ENCODE results near the gene NOS1.

NOS1 gene

GRCh38 chr12:117363056-117363662 is 1.7 kb upstream of the NOS1 start:
- DNase-seq = no peak

DNA sequence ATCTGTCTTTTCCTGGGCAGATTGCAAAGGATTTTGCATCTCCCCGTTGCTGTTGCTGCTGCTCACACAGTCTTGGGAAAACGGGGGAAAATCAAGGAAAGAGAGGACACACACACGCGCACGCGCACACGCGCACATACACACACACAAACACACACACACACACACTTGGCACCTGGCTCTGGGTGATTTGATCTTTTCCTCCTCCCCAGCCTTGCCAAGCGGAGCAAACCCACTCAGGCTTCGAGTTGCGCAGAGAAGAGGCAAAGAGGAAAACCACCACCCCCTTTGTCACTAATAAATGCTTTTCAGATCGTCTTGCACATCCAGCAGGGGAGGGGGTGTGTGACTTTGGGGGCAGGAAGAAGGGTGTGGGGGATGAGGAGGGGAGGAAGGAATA is 965 bp upstream of the NOS1 start:
- no peak for DNase-seq

DNA sequence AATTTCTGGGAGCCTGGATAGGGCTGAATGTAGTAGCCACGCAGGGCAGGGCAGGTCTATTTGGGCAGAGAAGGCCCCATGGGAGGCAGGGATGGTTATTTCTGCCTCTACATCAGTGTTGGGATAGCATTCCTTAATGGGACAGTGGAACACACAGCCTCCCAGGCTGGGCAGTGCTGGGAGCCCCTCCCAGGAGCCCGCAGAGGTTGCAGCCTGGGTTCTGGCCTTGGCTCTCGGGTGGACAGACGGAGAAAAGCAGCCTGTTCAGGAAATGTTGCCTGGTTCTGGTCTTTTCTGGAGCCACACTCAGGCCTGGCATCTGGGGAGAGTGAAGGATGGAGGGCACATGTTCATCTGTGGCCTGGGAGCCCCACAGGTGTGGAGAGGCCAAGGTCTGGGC is 479 bp upstream of the NOS1 start:
- DNase-seq = no peak

DNA sequence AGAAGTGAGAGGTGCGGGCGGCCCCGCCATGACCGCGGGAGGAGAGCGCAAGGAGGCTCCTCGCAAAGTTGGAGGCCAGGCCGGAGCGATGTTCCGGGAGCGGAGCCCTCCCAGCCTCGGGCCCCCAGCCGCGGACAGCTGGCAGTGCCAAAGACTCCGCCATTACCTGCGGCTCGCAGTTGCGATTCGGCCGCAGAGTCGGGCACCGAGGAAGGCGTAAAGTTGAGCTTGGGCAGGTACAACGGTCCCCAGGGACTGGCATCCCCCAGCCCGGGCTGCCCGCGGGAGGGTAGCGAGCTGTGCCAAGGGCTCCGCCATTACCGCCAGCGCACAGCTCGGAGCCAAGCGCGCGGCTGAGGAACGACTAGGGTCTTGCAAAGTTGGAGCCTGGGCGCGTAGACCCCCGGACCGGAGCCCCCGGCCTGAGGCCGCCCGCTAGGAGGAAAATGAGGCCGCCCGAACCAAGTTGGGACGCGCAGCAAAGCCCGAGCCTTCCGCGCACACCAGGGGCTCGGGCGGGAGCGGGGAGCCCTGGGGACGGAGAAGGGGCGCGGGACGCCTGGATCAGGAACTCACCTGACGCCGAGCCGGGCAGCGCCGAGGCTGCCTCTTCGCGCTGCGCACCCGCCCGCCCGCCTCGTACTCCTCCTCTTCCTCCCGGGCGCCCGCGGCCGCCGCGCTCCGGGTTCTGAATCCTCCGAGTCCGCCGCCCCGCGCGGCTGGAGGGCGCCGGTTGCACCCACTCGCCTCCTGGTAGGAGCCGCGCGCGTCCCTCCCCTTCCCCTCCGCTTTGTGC is 677 bp downstream of the NOS1 start:
- no peak for DNase-seq

GRCh38 chr12:117360222-117360550 is 1.2 kb downstream of the NOS1 start:
- DNase-seq = no peak

DNA sequence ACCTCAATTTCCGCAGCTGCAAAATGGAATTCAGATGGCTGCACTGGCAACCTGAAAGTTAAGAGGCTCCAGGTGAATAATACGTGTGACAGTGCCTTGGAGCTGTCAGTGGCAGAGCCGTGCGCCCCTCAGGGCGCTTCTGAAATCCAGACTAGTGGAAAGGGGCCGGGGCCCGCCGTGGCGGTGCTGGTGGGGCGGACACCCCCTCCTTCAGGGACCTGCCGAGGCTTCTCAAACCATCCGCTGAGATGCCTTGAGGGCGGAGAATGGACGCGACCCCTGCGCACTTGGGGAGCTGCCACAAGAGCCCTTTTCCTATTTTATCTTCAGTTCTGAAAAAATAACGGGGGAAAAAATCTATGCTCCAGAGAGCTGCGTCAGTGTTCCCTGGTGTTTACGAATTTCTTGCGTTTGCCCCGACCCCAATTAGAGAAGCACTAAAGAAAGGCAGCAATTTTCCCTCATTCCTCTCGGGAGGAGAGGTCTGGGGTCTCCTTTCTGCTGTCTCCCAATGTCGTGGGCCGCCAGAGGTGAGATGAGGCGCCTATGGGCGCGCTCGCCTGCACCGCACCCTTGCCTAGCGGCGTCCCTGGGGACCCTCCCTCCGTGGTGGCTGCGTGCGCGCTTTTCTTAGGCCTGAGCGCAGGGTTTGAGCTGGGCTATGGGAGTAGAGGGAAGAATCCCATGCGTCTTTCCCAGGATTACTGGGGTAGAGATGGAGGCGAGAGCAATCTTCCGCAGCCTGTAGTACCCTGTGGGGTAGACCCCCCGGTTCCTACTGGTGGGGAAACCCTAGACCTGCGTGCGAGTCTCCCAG is 2.2 kb downstream of the NOS1 start:
- no peak for DNase-seq

- DNase-seq = no peak
Observed at GRCh38 chr12:117356048-117356447, 5.4 kb downstream of the NOS1 start.

DNA sequence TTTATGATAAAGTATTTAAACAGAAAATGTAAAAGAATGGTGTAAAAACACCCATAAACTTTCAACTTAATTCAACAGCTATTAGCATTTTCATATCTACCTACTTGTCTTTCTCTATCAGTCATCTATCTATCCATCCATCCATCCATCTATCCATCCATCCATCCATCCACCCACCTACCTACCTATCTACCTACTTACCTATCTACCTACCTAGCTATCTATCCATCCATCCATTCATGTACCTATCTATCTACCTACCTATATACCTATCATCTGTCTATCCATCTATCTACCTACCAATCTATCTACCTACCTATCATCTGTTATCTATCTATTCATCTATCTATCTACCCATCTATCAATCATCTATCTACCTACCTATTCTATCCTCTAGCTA is 8.5 kb downstream of the NOS1 start:
- DNase-seq = no peak

DNA sequence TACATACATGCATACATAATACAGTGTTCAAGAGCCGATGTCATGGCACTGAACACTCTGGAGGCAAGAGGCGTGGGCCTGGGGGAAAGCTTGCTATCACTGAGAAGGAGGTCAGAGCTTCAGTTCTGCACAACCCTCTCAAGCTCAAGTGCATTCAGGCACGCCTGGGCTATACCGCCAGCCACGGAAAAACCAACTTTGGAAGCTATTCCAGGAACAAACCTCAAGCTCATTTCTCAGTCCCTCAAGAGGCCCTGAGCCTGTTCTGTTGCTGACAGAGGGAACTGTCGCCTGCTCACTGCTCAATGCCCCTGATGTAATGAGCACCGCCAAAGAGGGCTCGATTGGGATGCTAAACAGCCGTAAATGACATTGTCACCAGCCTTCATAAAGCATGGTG is 9.2 kb downstream of the NOS1 start:
- DNase-seq = no peak

GRCh38 chr12:117350140-117350539 is 11.3 kb downstream of the NOS1 start:
- DNase-seq = no peak

DNA sequence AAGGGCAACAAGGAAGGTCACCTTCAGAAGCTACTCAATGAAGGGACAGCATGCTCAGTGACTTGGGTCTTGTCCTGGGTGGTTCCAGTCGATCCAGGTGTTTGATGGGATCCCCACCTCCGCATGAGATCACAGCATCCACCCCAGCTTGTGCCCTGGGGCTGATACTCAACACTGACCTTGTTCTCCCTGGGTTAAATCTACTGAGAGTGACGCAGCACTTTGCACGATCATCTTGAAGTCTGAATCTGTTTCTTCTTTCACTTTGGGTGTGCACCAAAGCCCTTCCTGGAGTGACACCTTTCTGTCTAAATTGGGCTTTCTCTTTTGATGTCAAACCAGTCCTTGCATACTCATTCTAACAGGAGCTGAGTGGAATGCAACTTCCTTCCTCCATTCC is 13.8 kb downstream of the NOS1 start:
- no peak for DNase-seq

DNA sequence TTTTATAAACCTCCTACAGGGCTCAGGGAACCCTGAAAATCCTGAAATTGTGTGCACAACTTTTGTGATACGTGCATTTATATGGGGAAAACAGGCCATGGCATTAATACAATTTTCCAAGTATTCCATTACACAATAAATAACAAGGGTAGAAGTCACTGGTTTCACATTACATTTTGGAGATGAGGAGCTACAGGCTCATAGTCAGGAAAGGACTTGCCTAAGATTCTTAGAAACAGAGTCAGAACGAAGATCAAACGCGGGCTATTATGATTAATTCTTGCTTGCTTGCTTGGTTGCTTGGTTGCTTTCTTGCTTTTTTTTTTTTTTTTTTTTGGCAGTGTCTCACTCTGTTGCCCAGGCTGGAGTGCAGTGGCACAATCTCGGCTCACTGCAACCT is 16.7 kb downstream of the NOS1 start:
- DNase-seq = no peak

DNA sequence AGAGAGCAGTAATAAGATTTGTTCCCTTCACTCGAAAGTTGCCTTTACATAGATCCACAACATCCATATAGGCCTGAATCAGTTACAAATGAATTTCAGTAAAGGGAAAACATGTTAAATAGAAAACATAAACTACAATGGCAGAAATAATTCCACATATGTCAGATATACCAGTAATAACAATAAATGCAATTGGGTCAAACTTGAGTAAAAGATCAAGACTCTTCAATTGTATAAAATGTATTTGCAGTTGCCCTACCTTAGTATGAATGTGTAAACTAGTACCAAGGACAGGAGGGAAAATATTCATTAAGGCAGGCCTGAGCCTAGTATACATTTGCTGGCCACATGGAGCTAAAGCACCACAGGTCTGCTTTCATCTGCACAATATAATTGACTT is 17.6 kb downstream of the NOS1 start:
- DNase-seq = no peak

DNA sequence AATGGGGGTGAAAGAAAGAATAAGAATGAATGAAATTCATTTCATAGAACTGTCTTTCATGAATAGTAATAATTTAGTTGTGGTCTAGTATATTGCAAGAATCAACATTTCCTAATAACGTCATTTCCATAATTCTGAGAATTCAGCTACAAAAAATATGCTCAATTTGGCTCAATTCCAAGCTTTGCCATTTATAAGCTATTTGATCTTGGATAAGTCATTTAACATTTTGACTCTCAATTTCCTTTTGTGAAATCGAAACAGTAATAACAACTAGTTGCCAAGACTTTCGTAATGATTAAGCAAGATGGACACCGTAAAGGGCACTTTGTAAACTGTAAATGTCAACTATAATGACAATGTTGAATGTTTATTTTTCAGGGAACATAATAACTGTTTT is 18.1 kb downstream of the NOS1 start:
- no peak for DNase-seq

- DNase-seq = no peak
Observed at GRCh38 chr12:117342682-117343081, 18.7 kb downstream of the NOS1 start.

DNA sequence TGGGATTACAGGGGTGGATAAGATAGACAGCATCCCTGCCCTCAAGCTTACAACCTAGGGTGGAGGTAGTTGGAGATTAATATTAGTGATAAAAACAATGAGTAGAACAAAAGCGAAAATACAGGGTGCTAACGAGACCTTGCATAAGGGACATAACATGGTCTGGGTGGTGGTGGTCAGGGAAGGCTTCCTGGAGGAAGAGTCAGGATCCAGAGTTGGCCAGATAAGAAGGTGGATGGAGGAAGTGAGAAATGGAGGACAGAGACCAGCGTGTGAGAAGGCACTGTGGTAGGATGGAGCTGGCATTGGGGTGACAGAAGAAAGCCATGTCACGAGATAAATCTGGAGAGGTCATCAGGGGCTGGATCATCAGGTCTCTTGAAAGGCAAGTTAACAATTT is 19.2 kb downstream of the NOS1 start:
- DNase-seq = no peak

DNA sequence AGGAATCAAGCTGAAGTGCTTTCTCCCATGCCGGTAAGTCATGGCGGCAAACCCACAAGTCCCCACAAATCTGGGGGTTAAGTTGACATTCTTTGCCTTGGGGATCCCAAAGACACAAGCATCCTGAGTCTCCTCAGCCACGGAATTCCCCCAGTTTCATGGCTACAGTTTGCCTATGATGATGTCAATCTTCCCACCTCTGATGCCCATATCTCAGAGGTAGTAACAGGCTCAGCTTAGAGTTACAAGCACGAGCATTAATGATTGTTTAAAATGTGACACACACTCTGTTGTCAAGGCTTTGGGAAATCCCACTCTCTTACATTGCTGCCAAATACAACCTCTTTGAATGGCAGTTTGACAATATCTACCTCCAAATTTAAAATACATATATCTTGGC is 22.3 kb downstream of the NOS1 start:
- DNase-seq = no peak

DNA sequence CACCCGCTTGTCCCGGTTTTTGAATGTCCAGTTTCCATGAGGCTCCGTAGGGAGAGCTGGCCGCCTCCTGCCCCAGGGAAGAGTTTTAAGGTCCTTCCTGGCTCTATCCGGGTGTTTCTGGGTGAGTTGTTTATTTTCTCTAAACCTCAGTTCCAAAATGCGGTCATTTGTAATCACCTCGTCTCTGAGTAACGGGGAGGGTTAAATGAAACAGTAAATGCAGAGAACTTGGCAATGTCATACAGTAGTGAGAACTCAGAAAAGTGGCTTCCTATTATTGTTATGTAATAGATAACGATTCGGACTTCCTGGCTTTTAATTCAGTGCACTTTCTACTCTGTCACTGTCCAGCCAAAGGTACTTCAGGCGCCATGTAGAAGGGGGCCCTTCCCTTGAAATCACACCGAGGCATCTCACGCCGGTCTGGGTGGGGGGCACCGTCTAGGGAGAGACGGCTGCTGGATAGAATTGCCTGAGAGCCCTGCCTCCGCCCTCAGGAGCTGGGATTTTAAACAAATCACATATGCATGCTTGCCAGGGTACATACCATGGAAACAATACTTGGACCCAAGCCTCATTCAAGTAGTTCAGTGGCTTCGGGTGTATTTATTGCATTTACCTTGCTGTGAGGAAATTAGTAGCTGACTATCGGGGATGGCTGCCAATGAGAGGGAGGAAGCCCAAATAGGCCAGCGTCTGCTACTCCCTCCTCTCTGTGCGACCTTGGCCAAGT is 26.4 kb downstream of the NOS1 start:
- DNase-seq = peak; percentile 28

DNA sequence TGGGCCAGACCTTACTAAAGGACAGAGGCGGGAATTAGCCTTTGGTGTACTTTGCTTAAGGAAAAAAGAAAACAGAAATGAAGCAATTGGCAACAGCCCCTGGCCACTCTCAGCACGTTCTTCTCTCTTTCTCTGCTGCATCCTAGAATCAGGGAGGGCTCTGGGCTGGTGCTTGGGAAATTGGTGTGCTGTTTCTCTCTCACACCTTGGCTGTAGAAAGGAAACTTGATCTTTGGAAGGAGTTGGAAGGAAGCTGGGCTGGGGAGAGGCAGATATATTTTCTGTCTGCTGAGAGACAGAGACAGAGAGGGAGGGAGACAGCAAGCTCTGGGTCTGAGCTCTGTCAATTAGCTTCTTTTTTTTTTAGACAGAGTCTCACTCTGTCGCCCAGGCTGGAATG is 27.4 kb downstream of the NOS1 start:
- peak; percentile 11 for DNase-seq

DNA sequence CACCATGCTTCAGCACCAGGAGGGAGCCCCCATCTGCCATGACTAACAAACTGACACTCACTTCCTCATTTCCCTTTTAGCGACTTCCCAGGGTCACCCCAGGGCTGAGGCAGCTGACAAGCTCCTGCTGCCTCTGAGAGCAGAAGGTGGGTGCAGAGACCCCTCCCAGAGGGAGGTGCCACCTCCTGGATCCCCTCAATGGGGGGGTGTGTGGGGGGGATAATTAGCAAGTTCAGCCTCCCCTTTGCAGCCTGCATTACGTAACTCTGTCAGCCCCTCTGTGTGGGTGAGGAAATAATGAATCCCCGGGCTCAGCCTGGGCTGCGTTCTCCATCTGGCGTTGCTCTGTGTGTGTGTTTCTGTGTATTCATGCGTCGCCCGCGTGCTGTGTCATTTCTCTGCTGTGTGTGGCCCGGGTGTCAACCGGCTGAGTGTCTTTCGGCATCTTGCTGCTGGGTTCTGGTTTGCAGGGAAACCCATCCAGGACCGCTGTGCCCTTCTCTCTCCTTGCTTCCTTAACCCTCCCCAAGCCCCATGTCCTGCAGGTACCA is 28.0 kb downstream of the NOS1 start:
- peak; percentile 94 for DNase-seq

DNA sequence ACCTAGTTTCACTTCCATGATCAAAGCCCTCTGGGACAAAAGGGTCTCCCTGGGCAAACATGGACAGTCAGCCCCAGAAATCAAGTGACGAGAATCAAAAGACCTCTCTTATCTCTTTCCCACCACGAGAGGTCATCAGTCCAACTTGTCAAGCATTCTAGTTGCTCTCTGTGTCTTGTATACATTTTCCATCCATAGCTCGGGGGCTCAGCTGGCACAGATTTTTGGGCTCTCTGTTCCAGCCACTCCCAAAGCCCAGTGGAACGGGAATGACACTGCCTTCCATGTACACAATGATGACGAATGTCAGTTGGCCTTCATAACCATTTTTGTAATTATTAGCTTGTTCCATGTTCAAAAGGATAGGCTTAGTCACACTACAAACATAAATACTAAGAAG is 29.7 kb downstream of the NOS1 start:
- DNase-seq = no peak

DNA sequence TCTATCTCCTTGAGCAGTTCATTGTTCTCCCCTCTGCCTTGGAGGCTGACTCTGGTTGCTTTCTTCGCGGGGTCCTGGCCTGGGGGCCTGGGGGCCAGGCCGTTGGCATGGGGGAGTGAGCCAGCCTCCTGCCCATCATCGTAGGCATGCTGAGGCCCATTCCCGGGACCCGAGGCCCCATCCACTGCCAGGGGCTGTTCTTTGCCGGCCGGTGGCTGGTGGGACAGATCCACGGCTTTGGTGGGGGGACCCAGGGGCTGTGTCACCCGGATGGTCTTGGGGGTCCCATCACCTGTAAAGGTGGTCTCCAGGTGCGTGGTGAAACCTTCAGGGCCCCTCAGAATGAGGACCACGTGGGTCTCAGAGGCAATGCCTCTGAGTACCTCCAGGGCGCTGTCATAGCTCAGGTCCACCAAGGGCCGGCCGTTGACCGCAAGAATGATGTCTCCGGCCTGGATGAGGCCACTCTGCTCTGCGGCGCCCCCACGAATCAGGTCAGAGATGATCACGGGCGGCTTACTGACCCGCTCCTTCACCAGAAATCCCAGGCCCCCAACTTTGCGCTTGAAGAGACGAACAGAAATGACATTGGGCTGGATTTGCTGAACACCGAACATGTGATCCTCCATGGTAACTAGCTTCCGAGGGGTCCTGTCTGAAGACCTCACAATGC is 30.8 kb downstream of the NOS1 start:
- DNase-seq = no peak

GRCh38 chr12:117329756-117330155 is 31.7 kb downstream of the NOS1 start:
- no peak for DNase-seq

All from NCI-H1694 treated with DMSO at 0.1 percent for 48 hours (cell line).